WERI-Rb-1 (cell line): ENCODE measurements around the gene COL12A1.
"Not testable (repeated sequence)": the region's sequence is repeated elsewhere in the genome, so short reads cannot be mapped to it uniquely, and the experiment has no call there.

Experiments
- DNase-seq: peaks from one replicate; pipeline ENCODE4 v3.0.0-alpha.2; 2020
- H3K27ac ChIP-seq: fragments of 250-450 bp; sonication (Bioruptor Pico); 2 replicates; pipeline ENCODE4 v1.5.1; 2020; ENCODE audit warnings: mild to moderate bottlenecking, moderate library complexity
- H3K27me3 ChIP-seq: fragments of 250-450 bp; sonication (Bioruptor Pico); 2 replicates; pipeline ENCODE4 v1.5.1; 2021; ENCODE audit warnings: mild to moderate bottlenecking, low read depth, moderate library complexity; ENCODE audit not compliant: insufficient read depth, severe bottlenecking
- H3K36me3 ChIP-seq: fragments of 250-450 bp; sonication (Bioruptor Pico); 2 replicates; pipeline ENCODE4 v1.5.1; 2020; ENCODE audit warnings: mild to moderate bottlenecking, moderate library complexity
- H3K4me3 ChIP-seq: 2 replicates; pipeline ENCODE4 v1.5.1; 2011; ENCODE audit warnings: low read depth, mild to moderate bottlenecking, control low read depth, low read length
- H3K9me3 ChIP-seq: fragments of 250-450 bp; sonication (Bioruptor Pico); 2 replicates; pipeline ENCODE4 v1.5.1; 2021; ENCODE audit warnings: mild to moderate bottlenecking, moderate library complexity; ENCODE audit not compliant: severe bottlenecking
- TF ChIP-seq, protein P1 (sequence below): IDR thresholded peaks from 2 replicates; pipeline ENCODE4 v1.5.1; 2011; ENCODE audit warnings: low read depth, mild to moderate bottlenecking, control low read depth, inconsistent platforms, low read length

The COL12A1 gene

DNA sequence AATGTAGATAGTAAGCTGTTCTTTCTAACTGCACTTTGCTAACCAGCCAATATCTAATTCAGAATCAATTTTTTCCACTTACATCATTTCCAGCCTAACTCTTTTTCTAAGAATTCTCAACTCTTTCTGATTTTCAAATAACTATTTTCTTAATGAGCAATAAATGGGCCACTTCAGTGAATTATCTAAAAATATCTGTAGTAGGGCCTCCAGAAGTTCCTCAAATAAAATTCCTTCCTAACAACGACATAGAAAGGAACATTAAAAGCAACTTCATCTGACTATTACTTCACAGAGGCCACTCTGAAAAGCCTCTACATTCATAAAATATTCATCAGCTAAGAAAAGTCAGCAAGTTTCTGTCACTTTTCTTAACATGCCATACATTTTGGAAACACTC lies 4.8 kb downstream of the COL12A1 start:
- Histone ChIP-seq H3K36me3 (no peaks in the 10 kb centered on the region), H3K4me3 (no peak overlapping the region), H3K9me3 (no peaks in the 10 kb centered on the region), H3K27ac (no peak overlapping the region), H3K27me3 (peaks cover 73% of the 10 kb centered on the region)
- TF ChIP-seq, protein P1, sequence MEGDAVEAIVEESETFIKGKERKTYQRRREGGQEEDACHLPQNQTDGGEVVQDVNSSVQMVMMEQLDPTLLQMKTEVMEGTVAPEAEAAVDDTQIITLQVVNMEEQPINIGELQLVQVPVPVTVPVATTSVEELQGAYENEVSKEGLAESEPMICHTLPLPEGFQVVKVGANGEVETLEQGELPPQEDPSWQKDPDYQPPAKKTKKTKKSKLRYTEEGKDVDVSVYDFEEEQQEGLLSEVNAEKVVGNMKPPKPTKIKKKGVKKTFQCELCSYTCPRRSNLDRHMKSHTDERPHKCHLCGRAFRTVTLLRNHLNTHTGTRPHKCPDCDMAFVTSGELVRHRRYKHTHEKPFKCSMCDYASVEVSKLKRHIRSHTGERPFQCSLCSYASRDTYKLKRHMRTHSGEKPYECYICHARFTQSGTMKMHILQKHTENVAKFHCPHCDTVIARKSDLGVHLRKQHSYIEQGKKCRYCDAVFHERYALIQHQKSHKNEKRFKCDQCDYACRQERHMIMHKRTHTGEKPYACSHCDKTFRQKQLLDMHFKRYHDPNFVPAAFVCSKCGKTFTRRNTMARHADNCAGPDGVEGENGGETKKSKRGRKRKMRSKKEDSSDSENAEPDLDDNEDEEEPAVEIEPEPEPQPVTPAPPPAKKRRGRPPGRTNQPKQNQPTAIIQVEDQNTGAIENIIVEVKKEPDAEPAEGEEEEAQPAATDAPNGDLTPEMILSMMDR = no peak
- DNase-seq = no peak

DNA sequence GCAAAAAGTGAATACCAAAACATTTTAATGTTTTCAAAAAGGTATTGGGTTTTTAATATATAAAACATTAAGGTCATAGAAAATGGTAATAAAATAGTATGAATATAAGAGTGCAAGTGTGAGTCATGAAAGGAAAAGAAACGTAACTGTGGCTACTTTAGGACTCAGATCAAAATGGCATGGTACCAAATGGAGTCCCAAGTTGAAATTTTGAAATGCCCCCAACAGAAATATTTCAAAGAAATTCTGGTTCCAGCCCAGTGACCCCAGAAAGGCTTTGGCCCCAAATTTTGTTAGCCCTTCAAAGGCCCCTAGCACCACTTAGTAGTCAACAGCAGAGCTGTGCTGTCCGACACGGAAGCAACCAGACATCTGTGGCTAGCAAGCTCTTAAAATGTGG lies 6.0 kb downstream of the COL12A1 start:
- Histone ChIP-seq H3K36me3 (no peaks in the 10 kb centered on the region), H3K4me3 (no peak overlapping the region), H3K27ac (no peak overlapping the region), H3K9me3 (no peaks in the 10 kb centered on the region), H3K27me3 (peaks cover 62% of the 10 kb centered on the region)
- DNase-seq = no peak
- TF ChIP-seq, protein P1 = no peak

DNA sequence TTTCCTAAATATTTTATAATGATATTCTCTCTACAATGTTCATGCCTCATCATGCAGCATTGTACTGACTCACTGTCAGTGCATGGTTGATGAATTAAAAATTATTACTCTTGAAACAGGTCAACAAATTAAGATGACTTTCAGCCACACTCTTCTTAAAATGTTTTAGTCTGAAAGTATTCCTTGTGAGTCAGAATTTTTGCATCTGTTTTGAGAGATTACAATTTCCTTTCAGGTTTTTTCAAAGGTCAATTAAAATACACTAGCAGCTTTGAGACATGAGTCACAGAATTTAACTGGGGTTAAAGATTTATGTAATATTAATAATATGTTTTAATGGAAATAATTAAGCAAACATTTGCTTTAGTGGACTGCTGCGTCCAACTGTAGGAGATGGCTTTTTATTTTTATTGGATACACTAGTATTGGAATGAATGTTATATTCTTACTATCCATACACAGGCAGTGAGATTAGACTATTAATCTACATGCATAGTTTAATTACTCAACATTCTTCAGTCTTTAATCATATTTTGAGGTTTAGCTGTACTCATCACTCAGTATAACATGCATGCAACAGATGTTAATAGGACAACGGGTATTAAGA lies 9.7 kb downstream of the COL12A1 start:
- Histone ChIP-seq H3K27me3 (peaks cover 25% of the 10 kb centered on the region), H3K27ac (no peak overlapping the region), H3K4me3 (no peak overlapping the region), H3K9me3 (no peaks in the 10 kb centered on the region), H3K36me3 (no peaks in the 10 kb centered on the region)
- no peak for DNase-seq
- TF ChIP-seq, protein P1 = no peak

DNA sequence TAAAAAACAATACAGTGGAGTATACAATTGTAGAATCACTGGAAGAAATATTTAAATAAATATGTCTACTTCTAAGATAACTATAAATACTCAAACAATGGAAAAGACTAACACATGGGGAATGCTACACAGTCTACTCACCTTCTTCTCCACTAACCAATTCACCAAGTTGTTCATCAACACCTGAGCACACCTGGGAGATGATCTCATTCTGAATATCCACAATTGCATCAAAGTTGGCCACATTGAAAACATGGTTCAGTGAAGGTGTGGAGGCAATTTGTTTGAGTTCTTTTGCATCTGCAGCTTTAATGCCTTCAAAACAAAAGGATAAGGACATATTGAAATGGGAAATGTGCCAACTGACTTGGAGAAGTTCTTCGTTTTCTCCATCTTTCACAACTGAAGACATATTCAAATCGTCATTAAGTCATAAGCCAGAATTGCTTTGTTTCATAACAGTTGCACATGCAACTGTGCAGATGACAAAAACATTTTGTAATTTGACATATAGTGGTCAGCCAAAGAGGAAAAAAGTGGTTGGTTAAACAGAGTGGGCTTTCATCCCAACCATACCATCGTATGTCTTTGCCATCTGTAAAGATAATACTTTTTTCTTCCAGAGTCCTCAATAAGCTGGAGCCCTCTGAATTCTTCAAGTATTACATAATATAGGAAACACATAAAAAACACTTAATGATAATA lies 17.5 kb downstream of the COL12A1 start:
- Histone ChIP-seq H3K36me3 (no peaks in the 10 kb centered on the region), H3K4me3 (no peak overlapping the region), H3K27ac (no peak overlapping the region), H3K27me3 (peaks cover 30% of the 10 kb centered on the region), H3K9me3 (no peaks in the 10 kb centered on the region)
- TF ChIP-seq, protein P1 = no peak
- no peak for DNase-seq

DNA sequence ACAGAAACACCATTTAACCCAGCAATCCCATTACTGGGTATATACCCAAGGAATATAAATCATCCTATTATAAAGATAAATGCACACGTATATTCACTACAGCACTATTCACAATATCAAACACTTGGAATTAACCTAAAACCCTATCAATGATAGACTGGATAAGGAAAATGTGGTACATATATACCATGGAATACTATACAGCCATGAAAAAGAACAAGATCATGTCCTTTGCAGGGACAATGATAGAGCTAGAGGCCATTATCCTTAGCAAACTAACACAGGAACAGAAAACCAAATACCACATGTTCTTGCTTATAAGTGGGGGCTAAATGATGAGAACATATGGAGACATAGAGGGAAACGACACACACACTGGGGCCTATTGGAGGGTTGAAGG lies 19.3 kb downstream of the COL12A1 start:
- not testable (repeated sequence) for DNase-seq, H3K9me3 ChIP-seq, H3K36me3 ChIP-seq, H3K27ac ChIP-seq, H3K4me3 ChIP-seq
- peaks cover 40% of the 10 kb centered on the region for H3K27me3 ChIP-seq

DNA sequence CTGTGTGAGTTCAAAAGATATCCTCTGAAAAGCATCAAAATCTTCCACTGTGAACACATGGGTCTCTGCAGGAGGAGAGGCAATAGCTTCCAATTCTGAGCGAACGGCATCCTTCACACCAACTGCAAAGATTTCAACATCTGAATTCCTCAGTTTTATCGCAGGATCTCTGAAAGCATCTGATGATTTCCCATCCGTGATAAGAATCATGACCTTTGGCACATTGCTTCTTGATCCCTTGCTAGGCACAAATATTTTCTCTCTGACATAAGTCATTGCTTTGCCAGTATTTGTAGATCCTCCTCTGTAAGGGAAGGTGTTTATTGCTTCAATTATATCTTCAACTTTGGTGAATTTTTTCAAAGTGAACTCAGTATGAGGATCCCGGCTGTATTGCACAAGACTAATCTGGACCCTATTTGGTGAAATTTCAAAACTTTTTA lies 22.7 kb downstream of the COL12A1 start:
- DNase-seq = no peak
- Histone ChIP-seq H3K27me3 (peaks cover 48% of the 10 kb centered on the region), H3K27ac (no peak overlapping the region), H3K4me3 (no peak overlapping the region), H3K36me3 (no peaks in the 10 kb centered on the region), H3K9me3 (no peaks in the 10 kb centered on the region)
- TF ChIP-seq, protein P1 = no peak
